ENCODE results near the gene ZNF575. TPM values are rescaled to one million over a fixed set of nuclear protein-coding genes. Genes with fewer than 3 reads are reported as not detected.

Gene ZNF575
- total and polyA plus RNA-seq, 2 donors (not counting 3 experiments of a cell fraction or from before 2014, with no cell fraction given), result 0.57 to 3.0 TPM

DNA sequence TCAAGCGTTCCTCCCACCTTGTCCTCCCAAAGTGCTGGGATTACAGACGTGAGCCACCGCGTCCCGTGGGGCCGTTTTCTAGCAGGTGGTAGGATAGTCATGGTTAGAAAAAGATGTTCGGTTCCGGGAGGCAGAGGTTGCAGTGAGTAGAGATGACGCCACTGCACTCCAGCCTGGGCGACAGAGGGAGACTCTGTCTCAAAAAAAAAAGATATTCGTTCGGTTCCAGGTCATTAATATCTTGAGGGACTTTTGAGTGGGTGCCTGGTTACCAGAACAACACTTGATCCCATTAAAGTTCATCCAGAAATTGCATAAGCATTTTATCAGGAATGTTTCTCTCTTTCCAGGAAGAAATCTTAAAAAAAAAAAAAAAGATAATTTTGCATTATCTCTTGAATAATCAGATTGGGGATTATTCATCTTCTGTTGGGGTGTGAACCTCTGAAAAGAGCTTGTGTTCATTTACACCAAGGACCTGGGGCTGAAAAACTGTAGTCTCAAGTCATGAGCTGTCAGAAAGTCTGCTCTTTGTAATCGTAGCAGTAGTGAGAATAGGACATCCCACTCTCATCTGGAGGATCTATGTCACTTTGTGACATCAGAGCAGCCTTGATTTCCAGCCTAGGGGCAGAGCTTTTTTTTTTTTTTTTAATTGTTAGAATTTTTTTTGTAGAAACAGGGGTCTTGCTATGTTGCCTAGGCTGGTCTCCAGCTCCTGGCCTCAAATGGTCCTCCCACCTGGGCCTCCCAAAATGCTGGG, 4.9 kb upstream of the ZNF575 start:
- POLR2A ChIA-PET, result no interaction called here
- H3K4me1 ChIP-seq (ENCODE audit: control insufficient read depth, extremely low read depth, insufficient read depth, low read length), result peaks cover 19% of the 10 kb centered on the region
- BruUV-seq (replicated peaks), result no TSS peak
- H3K4me2 ChIP-seq (ENCODE audit: insufficient read depth, low read length), result no peak overlapping the region
- CTCF ChIA-PET, result interaction anchor here (0.6 to 1.3 kb wide), 5 partner anchors 9 to 81 kb away, joined by 3 to 6 read pairs (median 5); partner anchors contain the start of gene IRGQ
- H3K27ac ChIP-seq (ENCODE audit: insufficient read depth, low read depth, low read length), result no peak overlapping the region
- no peak for DNase-seq (ENCODE audit: low read depth, low spot score)
- H3K9ac ChIP-seq (replicated peaks; ENCODE audit: extremely low read depth, insufficient read depth, low read length), result no peak overlapping the region
- dilution Hi-C loops (cut with MboI; ENCODE audit: extremely low pct_ligation_motif_present, low sequenced_read_pairs), result no loop called here
- no peaks in the 10 kb centered on the region for H3K27me3 ChIP-seq (ENCODE audit: control insufficient read depth in 2 of 2, insufficient read depth in 2 of 2, low read length in 2 of 2)
- no peaks in the 10 kb centered on the region for H3K36me3 ChIP-seq (ENCODE audit: control insufficient read depth in 2 of 2, extremely low read depth in 1 of 2, insufficient read depth in 2 of 2, low read length in 2 of 2)
- H3K9me3 ChIP-seq (replicated peaks; ENCODE audit: control insufficient read depth, insufficient read depth, low read length), result no peaks in the 10 kb centered on the region
- H4K20me1 ChIP-seq (replicated peaks; ENCODE audit: control insufficient read depth, extremely low read depth, insufficient read depth, low read length), result no peaks in the 10 kb centered on the region
- H3K79me2 ChIP-seq (ENCODE audit: control insufficient read depth, insufficient read depth, low read length), result peaks cover 19% of the 10 kb centered on the region
- no peaks in the 10 kb centered on the region for H3K9me1 ChIP-seq (replicated peaks; ENCODE audit: control insufficient read depth, extremely low read depth, insufficient read depth, low read length)
- TF ChIP-seq EZH2 (IDR thresholded peaks at IDR 0.05; ENCODE audit: borderline replicate concordance, low read depth, low read length, severe bottlenecking), result no peak
- TF ChIP-seq GATA2 (IDR thresholded peaks at IDR 0.05; ENCODE audit: insufficient read depth, insufficient read length, low read depth, low read length), result no peak
- TF ChIP-seq POLR2AphosphoS5 (IDR thresholded peaks at IDR 0.05; ENCODE audit: insufficient read depth, low read depth, low read length), result no peak
- no peak for TF ChIP-seq POLR2A (IDR thresholded peaks at IDR 0.05; ENCODE audit: low read depth, low read length)
- TF ChIP-seq MYC (IDR thresholded peaks at IDR 0.05; ENCODE audit: low read depth, low read length), result no peak
- TF ChIP-seq, protein P1, sequence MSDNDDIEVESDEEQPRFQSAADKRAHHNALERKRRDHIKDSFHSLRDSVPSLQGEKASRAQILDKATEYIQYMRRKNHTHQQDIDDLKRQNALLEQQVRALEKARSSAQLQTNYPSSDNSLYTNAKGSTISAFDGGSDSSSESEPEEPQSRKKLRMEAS (IDR thresholded peaks at IDR 0.05; ENCODE audit: insufficient read depth, insufficient read length), result no peak
- no peak for TF ChIP-seq FOS (IDR thresholded peaks at IDR 0.05; ENCODE audit: borderline replicate concordance, insufficient read depth, low read length)
- TF ChIP-seq, protein P2, sequence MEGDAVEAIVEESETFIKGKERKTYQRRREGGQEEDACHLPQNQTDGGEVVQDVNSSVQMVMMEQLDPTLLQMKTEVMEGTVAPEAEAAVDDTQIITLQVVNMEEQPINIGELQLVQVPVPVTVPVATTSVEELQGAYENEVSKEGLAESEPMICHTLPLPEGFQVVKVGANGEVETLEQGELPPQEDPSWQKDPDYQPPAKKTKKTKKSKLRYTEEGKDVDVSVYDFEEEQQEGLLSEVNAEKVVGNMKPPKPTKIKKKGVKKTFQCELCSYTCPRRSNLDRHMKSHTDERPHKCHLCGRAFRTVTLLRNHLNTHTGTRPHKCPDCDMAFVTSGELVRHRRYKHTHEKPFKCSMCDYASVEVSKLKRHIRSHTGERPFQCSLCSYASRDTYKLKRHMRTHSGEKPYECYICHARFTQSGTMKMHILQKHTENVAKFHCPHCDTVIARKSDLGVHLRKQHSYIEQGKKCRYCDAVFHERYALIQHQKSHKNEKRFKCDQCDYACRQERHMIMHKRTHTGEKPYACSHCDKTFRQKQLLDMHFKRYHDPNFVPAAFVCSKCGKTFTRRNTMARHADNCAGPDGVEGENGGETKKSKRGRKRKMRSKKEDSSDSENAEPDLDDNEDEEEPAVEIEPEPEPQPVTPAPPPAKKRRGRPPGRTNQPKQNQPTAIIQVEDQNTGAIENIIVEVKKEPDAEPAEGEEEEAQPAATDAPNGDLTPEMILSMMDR (IDR thresholded peaks at IDR 0.05; ENCODE audit: extremely low read depth in 1 of 2, insufficient read depth in 1 of 2, low read depth in 1 of 2, low read length in 2 of 2), result no peak
- no peak for TF ChIP-seq JUN (IDR thresholded peaks at IDR 0.05; ENCODE audit: borderline replicate concordance, insufficient read depth, insufficient read length, low read depth)
- FAIRE-seq, result no peak
- H2AFZ ChIP-seq (ENCODE audit: low read depth, low read length), result no peak overlapping the region
- intact Hi-C loops (cut with micrococcal nuclease), result loop anchor here (2.0 to 5.0 kb wide), 2 partner anchors 23 to 66 kb away; partner anchors contain the start of gene PHLDB3
- H3K4me3 ChIP-seq (replicated peaks in 1 of 3; ENCODE audit: insufficient read depth in 1 of 3, low read depth in 1 of 3, low read length in 3 of 3), result no peak overlapping the region

Measured in endothelial cell of umbilical vein (primary cell).